GM13977 (cell line): ENCODE results near the gene CACNA2D4.

Source experiments
- DNase-seq: peaks from one replicate; pipeline ENCODE4 v3.0.0; 2012; ENCODE audit warnings: low spot score
- CTCF ChIP-seq: IDR thresholded peaks from 2 replicates; pipeline ENCODE4 v1.5.1; 2012; ENCODE audit warnings: mild to moderate bottlenecking, control low read depth; ENCODE audit not compliant: insufficient read depth; ENCODE audit errors: extremely low read depth, missing control alignments
- in situ Hi-C: fragments of 300-500 bp; cut with MboI; formaldehyde crosslinking; loops from one replicate; pipeline ENCODE4 v1.12.0; 2022; ENCODE audit warnings: low sequenced_read_pairs, low pct_unique_long_range_greater_than_20kb, mixed read lengths, inconsistent platforms; ENCODE audit not compliant: unreplicated experiment

CACNA2D4 gene

DNA sequence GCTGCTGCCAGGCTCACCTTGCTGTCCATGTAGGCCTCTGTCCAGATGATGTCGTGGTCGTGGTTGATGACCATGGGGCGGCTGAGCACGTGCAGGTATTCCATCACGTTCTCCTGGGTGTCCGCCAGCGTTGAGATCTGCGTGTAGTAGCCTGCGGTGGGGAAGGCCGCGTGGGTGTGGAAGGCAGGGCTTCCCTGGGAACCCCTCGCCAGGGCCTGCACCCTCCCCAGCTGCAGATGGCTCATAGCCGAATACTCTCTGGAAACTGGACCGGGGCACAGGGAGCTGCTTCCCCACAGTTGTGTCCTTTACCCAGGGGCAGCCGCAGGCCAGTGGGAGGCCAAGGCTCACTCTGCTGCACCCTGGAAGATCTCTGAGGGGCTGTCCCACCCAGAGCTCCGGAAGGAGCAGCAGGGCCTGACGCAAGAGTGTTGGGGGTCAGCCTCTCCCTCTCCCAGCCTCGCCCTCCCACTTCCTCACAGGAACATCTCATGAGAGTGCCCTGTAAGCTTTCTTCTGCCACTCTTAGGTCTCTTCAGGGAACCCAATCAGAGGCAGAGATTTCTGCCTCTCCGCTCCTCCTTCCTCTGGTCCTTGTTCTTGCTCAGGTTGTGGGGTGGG is 35.5 kb downstream of the CACNA2D4 start:
- DNase-seq = no peak
- in situ Hi-C loops = no loop called here
- no peak for TF ChIP-seq CTCF

GRCh38 chr12:1882405-1882804 is 36.0 kb downstream of the CACNA2D4 start:
- TF ChIP-seq CTCF = no peak
- in situ Hi-C loops = no loop called here
- no peak for DNase-seq

DNA sequence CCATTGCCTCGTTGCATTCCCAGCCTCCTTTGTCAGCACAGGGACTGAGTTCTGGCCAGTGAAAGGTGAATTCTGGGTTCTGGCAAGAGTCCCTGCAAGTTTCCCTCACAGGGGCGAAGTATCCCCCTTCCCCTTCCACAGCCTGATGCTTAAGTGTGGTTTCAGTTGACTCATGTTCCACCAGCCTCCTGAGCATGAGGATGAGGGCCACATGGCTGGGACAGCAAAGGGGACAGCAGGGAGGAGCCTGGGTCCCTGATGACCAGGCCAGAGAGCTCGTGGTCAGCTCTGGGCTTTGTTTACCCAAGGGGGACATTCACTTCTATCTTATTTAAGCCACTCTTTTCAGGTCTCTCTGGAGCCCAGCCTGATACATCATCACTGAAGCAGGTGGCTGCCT is 36.5 kb downstream of the CACNA2D4 start:
- no peak for TF ChIP-seq CTCF
- DNase-seq = no peak
- in situ Hi-C loops = no loop called here

- TF ChIP-seq CTCF = no peak
- in situ Hi-C loops = no loop called here
- no peak for DNase-seq
These were observed 37.2 kb downstream of the CACNA2D4 start for GRCh38 chr12:1881301-1881700.

DNA sequence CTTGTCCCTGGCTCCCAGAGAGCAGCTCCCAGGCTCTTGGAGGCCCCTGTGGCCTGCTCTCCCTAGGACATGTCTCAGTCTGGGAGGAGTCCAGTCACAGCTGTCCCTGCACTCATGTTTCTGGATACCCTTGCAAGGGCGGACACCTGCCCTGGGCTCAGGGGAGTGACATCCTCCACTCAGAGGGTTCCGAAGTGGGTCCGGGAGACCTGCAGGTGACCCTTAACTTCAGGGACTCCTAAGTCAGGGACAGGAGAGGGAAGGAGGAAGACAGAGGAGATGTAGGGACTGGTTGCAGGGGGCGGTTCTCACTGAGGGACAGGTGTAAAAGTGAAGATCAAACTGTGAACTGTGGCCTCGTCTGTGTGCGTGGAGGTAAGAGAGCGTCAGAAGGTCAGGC is 37.6 kb downstream of the CACNA2D4 start:
- in situ Hi-C loops = no loop called here
- DNase-seq = no peak
- TF ChIP-seq CTCF = no peak

GRCh38 chr12:1880153-1880845 is 38.2 kb downstream of the CACNA2D4 start:
- no peak for DNase-seq
- in situ Hi-C loops = no loop called here

More at GRCh38 chr12:1880153-1880845, 38.2 kb downstream of the CACNA2D4 start:
- no peak for TF ChIP-seq CTCF
